HG03159 (cell line): Measurements from ENCODE around the gene OMD.
"Not testable (repeated sequence)": the region's sequence is repeated elsewhere in the genome, so short reads cannot be mapped to it uniquely, and the experiment has no call there.

Experiments used
- ATAC-seq: cut with Tn5 transposase; IDR thresholded peaks from one replicate; pipeline ENCODE4 v1.9.1; 2021; ENCODE audit warnings: mild to moderate bottlenecking, moderate library complexity; ENCODE audit not compliant: unreplicated experiment

The OMD gene

DNA sequence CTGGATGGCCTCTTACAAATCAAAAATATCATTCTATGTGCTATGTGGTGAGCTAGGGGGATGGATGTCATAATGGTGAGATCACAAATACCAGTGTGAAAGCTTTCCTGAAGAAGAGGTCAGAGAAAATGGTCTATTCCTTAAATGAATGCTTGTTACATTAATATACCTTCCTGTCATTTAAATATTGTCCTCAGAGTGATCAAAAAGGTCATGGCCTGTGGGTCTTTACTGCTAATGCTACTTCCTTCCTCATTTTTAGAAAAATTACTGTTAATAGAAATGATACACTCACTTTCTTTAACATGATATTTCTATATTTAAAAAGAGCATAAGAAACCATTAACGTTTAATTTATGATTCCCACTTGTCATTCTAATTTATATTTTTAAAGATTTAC lies 9.7 kb downstream of the OMD start:
- no peak for ATAC-seq

DNA sequence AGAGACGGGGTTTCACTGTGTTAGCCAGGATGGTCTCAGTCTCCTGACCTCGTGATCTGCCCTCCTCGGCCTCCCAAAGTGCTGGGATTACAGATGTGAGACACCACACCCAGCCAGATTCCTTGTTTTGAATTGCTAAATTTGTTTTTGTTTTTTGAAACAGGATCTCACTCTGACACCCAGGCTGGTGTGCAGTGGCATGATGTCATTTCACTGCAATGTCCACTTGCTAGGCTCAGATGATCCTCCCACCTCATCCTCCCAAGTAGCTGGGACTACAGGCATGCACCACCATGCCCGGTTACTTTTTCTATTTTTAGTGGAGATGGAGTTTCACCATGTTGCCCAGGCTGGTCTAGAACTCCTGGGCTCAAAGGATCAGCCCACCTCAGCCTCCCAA lies 13.1 kb downstream of the OMD start:
- not testable (repeated sequence) for ATAC-seq

DNA sequence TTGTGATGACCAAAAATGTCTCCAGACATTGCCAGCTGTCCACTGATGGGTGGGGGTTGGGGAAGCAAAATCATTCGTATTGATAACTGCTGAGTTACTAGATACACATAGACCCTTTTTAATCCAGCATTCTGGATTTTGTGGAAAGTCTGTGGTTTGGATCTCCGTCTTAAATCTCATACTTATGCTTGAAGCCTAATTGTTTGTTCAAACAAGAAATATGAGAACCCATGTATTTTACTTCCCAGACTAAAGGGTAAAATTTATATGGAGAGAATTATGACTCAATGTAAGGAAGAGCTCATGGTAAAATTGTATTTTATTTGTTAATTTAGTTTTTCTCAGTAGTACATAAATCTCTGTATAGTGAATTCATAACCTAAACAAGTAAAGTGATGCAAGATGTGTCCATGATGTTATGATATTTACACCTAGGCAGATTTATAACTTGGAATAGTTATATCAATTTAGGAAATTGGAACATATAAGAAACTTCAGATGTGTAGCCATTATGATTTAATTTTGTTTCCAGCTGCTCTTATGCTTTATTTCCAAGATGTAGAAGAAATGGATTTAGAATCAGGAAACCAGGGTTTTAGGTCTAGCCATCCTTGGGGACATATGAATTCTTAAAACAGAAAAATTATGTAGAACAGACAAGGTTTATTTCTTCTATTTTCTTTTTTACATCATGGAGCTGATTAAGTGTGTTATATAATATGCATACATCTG lies 15.4 kb downstream of the OMD start:
- no peak for ATAC-seq

DNA sequence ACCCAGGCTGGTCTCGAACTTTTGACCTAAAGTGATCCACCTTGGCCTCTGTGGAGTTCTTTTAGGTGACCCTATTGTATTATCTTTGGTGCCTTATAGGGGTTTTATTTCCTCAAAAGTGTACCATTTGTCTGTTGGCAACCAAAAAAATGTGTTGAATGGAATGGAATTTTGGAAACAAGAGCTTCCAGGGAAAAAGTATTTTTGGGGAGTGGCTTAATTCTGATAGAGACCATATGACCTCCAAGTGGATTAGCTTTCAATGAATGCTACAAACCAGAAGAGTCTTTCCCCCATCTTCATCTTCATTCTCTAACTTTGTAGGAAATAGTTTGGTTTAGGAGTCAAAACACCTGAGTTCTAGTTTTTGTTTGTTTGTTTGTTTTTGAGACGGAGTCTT lies 16.5 kb downstream of the OMD start:
- ATAC-seq = no peak

DNA sequence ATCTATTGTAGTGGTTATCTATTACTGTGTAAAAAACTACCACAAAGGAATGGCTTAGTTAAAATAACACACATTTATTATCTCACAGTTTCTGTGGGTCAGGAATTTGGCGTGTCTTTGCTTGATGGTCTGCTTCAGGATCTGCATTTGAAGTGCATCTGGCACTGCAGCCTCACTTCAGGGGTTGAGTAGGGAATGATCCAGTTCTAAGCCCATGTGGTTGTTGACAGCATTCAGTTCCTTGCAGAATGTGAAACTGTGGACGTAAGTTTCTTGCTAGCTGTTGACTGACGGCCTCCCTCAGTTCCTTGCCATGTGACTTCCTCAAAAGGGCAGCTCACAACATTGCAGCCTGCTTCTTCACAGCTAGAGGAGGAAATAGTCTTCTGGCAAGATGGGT lies 17.8 kb downstream of the OMD start:
- peak; percentile 79 for ATAC-seq

DNA sequence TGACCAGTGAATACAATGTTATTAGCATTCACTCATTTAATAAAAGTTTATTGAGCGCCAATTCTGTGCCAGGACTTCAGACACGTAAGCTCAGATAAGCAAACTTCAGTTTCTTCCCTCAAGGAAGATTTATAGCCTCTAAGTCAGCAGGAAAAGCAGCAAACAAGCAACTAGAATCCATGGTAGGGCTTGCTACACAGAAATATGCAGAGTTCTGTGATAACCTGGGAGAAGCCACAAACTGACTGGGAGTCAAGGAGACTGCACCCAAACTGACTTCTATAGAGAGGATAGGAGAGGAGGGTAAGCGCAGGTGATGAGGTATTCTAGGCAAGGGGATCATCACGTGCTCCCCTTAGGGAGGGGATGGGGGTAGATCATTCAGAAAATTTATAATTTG lies 18.5 kb downstream of the OMD start:
- no peak for ATAC-seq

DNA sequence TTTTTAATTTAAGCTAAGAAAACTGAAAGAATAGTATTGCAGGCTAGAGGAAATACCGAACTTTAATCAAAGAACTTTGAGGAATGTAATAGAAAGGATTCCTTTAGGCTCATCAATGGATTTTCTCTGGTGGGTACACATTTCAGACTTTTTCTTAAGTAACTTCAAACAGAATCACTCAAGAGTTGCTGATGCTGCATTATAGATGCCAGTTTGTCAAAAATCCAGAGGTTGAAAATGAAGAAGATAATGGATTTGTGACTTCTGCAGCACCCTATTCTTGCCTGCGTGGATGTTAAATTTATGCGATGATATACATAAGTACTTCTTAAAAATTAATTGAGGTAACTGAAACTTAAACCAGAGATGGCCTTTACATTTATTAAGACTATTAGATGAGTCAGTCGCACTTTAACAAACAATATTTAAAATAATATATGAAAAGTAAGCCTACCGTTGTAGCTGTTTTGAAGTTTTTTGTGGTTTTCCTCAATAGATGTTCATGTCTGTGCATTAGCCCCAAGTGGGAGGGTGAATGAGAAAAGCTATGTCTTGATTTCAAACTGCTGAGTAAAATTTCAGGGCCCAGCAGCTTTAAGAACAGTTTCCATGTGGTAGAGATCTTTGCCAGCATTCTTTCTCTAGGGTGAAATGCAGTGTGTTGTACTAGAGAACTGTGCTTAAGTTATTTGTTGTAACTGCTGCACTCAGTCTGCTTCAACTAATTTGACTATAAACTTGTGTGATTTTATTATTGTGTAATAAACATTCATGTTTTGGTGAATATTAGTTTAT lies 20.0 kb downstream of the OMD start, which contains the start of gene OGN:
OGN (minus strand) TSS at position 537 of the 795 bp plus-strand sequence. CDS start 1,171 bp downstream, outside the sequence.
- no peak for ATAC-seq

DNA sequence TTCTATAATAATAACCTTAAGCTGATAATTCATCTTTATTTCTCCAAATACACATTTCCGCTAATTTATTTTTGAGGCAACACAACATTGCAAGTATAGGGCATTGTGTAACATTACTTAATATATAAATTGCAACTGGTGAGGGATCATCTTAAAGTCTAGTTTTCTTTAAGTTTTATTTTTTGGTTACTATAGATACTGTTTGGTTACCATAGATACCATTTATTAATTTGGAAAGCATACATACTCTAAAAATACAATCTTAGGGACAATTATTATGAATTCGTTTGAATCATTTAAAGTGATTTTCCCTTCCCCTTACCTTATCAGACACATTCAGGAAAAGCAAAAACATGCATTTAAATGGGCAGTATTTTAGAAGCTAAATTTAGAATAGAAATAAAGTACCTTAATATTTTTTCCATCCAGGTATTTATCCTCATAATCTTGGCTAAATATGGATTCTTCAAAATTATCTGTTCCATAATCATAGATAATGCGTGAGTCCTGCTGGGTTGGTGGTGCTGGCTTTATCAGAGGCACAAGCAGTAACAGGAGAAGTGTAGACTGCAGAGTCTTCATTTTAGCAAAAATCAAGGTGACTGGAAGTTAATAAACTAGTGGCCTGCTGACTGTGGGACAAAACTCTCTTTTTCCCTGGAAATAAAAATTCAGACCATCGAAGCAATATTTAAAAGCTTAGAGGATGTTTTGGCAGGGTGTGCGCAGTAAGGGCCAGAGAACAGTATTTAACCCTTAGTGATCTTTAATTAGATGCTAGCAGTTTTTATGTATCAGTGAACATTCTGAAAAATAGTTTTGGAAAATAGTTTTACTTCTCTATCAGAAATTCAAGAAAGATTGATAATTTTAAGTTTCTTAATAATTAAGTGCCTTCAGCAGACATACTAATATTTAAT lies 21.2 kb downstream of the OMD start:
- no peak for ATAC-seq

DNA sequence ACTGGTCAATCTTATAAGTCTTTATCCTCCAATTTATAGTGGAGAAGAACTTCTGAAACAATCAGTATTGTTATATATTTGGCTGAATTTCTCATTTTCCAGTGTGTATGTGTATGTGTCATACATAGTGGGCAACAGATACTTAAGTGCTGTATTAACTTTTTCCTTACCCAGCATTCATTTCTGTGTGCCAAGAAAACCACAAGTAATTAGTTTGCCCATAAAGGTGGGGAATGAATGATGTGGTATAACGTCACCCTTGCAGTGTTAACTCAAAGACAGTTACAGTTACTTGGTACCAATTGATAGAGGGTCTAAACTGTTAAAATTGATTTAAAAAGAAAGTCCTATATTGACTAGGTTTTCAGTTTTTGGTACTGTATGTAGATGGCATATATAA lies 21.9 kb downstream of the OMD start:
- ATAC-seq = no peak

DNA sequence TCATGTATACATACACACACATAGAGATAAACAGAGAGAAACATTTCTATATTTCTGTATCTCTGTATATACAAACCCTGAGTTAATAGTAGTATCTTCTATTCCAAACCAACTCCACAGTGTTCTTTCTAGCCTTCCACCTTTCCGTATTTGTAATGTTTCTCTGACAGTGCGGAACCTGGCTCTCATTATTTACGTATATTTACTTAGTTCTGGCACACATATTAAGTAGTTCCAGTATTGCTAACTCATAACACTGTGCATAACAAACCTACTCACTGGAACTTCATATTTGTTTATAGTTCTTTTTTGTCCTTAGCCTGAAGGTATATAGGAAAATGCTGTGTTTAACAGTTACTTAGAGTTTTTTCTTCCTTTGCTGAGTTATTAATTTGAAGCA lies 26.4 kb downstream of the OMD start:
- no peak for ATAC-seq

DNA sequence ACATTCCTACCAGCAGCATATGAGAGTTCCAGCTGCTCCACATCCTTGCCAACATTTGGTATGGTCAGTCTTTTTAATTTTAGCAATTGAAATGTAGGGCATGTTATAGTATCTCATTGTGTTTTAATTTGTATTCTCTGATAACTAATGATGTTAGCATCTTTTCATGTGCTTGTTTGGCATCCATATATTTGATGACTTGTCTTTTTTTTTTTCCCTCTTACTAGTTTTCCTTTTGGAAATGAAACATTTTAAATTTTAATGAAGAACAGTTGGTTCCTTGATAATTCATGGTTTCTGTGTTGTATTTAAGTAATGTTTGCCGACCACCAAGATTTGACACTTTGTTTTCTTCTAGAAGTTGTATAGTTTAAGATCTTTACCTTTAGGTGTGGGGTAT lies 28.7 kb downstream of the OMD start:
- no peak for ATAC-seq

DNA sequence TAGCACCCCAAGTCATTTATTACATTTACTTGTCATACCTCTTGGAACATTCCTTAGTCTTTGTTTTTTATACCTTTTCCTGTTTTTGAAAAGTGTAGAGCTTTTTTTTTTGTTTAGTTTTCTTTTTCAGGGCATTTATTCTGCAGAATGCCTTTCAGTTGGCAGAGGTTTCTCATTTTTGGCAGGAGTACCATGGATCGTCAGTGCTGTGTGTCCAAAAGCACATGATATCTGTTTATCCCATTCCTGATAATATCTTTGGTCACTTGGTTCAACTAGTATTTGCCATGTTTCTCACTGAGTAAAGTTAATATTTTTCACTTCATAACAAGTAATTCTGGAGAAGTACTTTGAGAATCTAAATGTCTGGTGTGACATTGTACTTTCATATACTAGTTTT lies 30.6 kb downstream of the OMD start:
- no peak for ATAC-seq

DNA sequence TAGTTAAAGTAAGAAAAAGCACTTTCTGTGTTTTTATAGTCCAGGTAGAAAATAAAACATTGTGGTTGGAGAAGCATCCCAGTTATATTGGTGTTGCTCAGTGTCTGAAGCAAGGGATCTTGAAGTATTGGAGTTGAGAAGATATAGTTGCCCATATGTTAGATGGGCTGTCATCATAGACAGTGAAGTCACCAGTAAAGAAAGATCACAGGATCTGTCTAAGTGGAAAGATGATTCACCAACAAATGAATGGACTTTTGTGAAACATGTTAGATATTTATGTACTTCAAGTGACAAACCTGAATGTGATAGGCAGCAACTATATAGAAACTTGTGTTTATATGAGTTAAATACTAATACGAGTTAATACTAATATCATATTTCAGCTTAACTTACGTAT lies 31.6 kb downstream of the OMD start:
- ATAC-seq = no peak

DNA sequence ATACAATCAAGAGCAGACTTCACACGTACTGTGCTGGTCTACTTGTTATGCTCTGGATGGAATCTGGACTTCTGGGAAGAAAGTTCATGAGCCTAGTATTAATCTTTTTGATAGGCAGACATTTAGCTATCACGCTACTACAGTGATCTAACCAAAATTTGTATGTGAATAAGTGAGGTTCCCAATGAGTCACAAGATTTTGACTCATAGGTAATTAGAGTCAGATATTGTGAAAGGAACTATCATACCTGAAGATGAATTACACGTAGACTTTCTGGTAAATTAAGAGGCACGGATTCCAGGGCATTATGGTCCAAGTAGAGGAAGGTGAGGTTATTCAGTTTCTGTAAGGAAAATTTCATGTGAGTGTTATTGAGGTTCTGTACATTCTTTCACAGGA lies 38.3 kb downstream of the OMD start:
- ATAC-seq = no peak

DNA sequence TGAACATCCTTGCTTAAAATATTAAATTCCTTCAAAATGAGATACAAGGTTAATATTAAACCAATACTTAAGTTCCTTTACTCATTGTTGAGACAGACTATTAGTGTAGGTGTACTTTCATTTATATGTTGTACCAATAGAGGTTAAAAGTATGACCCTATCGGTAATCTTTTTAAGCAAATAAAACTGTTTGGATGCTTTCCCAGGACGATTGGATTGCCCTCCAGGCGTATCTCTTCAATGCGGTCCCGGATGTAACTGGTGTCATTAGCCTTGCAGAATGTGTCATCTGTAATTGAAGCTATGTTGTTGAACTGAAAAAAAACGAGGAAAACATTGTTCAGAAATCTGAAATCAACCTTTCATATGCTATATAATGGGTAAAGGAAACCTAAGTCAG lies 38.8 kb downstream of the OMD start:
- no peak for ATAC-seq

DNA sequence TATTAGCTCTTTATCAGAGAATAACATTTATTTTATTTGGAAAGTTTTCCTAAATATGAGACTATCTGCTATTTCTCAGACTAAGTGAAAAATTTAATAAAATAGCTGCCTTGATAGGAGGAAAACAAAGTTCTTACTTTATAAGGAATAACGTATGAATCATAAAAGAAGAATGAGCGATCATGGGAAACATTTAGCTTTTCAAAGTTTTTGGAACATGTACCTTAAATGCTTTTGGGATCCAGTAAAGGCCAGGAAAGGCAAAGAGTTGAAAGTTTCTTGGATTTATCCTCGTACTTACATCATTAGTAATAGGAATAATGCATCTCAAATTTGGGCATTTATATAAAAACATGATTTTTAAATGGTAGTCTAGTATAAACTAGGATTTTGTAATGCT lies 39.3 kb downstream of the OMD start:
- ATAC-seq = no peak

DNA sequence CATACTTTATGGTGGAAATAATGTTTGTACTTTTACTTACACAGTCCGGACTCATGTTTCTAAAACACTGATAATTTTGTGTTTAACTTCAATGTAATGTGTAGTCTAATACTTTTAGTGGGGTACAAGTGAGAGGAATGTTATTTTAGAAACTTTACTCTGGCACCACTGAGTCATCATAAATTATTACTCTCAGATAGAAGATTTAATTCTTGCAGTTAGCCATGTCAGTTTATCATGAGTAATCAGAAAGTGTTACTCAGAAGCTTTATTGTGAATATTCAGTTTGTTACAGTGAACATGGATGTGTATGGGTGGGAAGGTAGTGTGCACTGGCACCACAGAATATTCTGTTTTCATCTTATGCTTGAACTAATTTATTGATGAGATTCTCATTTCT lies 39.9 kb downstream of the OMD start:
- ATAC-seq = no peak

DNA sequence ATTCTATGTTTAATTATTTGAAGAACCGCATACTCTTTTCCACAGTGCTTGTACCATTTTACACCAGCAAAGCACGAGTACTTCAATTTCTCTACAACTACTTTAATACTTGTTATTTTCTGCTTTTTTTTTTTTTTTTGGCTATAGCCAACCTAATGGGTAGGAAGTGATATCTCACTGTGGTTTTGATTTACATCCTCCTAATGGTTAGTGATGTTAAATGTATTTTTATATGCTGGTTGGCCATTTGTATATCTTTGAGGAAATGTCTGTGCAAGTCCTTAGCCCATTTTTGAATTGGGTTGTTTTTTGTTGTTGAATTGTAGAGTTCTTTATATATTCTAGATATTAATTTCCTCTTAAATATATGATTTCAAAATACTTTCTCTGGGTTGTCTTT lies 42.5 kb downstream of the OMD start:
- ATAC-seq = no peak

DNA sequence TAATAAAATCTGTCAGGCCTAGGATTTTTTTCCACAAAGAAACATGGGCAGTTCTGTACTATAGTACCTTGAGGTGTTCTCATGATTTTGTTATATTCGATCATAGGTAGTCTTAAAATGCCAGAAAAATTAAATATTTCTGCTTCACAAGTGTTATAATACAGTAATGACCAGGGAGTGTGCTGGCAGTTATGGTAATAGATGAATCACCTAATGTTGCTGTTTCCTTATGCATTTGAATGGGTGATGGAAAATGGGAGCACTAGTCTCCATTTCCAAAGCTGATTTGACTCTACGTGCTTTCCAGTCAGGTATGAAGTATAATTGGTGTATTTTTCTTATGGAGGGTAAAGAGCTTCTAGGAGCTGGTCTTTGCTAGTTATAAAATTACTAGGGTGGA lies 43.7 kb downstream of the OMD start:
- ATAC-seq = no peak

DNA sequence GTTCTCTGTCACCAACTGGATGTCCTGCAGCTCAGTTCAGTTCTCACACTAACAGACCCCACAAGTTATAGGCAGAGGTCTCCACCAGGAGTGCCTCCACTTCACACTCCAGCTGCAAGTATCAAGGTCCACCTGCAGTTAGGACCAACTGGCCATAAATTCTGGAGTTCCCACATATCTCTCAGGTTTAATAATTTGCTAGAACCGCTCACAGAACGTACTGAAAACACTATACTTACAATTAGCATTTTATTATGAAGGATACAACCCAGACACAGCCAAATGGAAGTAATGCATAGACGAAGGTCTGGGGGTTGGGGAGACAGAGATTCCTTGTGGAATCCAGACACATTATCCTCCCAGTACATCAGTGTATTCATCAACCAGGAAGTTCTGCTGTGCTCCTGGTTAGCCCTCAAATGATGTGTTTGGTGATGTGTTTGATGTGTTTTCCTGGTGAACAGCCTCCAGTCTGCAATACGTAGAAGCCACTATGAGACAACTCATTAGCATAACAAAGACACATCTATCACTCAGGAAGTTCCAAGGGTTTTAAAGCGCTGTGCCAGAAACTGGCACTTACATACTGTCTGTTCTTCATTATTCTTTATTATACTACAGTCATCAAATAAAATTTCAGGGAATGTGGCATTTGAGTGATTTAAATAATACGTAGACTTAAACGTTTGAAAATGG lies 45.3 kb downstream of the OMD start:
- no peak for ATAC-seq

DNA sequence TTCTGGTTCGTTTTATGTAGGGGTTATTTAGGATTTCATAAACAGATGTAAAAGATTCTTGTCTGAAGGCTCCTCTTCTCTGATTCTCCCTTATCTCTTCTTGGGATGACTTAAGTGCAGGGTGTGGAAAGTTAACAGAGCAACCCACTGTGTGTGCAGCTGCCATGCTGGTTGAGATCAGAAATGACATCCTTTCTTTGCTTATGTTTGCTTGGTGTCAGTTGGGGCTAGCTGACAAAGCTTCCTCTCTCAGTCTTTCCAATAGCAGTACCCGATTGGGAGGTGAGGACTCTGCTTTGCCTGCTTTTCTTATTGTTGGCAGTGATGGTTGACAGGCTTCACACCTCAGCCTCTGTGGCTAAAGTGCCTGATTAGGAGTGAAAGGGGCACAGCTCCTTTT lies 46.4 kb downstream of the OMD start:
- no peak for ATAC-seq
